Activated naive CD8-positive, alpha-beta T cell treated with anti-CD3 and anti-CD28 coated beads, Interleukin-2, amount 50 U/mL, for 24 hours (primary cell): ENCODE results near the gene TYMS.

Source experiments
- ATAC-seq: fragments of 150-1000 bp; cut with Tn5 transposase; one replicate; pipeline ENCODE4 v1.10.0; 2021
- DNase-seq: peaks from one replicate; pipeline ENCODE4 v3.0.0; 2021
- H3K27ac Mint-ChIP-seq: one replicate; pipeline ENCODE4 v1.8.0; 2021; ENCODE audit warnings: mild to moderate bottlenecking, mixed read lengths
- H3K27me3 Mint-ChIP-seq: one replicate; pipeline ENCODE4 v1.8.0; 2021; ENCODE audit warnings: mixed read lengths
- H3K36me3 Mint-ChIP-seq: one replicate; pipeline ENCODE4 v1.8.0; 2021; ENCODE audit warnings: low read depth, mixed read lengths
- H3K4me1 Mint-ChIP-seq: one replicate; pipeline ENCODE4 v1.8.0; 2021; ENCODE audit warnings: mixed read lengths
- H3K4me3 Mint-ChIP-seq: one replicate; pipeline ENCODE4 v1.8.0; 2021; ENCODE audit warnings: mild to moderate bottlenecking, moderate library complexity, mixed read lengths
- H3K9me3 Mint-ChIP-seq: one replicate; pipeline ENCODE4 v1.8.0; 2021; ENCODE audit warnings: mixed read lengths

TYMS gene

DNA sequence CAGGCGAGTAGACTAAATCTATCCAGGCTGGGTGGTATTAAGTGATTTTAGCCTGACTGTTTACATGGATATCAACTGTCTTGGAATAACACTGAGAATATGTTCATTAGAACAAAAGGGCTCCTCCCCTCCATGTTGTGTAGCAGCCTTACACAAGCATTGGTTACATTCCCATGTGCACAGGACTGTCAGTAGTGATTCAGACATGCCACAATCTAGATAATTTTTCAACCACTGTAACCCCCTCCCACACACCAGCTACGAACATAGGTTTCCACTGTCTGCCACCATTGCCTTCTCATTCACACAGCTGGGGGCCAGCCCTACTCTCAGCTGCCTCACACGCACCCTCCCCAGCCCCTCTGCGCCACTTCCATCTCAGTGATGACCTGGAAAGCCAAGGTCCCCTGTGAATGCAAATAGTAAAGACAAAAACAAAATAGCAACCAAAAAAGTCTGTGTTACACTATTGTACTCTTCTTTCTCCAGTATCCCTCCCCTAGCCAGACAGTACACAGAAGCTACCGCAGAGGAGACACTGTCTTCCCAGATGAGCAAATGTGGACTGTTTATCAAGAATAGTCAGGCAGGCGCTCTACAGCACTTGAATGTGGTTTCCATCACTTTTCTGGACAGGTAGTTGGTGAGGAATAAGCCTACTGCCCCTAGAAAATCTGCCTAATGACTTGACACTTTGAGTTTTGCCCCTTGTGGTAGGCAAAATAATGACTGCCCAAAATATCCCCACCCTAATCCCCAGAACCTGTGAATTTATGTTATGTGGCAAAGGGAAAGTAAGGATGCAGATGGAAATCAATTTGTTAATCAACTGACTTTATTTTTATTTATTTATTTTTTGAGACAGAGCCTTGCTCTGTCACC is 27.9 kb upstream of the TYMS start:
- H3K4me3 Mint-ChIP-seq: no peak overlapping the region
- H3K27me3 Mint-ChIP-seq: peaks cover 10% of the 10 kb centered on the region
- no peaks in the 10 kb centered on the region for H3K36me3 Mint-ChIP-seq
- no peaks in the 10 kb centered on the region for H3K9me3 Mint-ChIP-seq
- ATAC-seq (peak; percentile 94), DNase-seq (peak; percentile 25)
- peaks cover 8% of the 10 kb centered on the region for H3K4me1 Mint-ChIP-seq
- no peak overlapping the region for H3K27ac Mint-ChIP-seq

DNA sequence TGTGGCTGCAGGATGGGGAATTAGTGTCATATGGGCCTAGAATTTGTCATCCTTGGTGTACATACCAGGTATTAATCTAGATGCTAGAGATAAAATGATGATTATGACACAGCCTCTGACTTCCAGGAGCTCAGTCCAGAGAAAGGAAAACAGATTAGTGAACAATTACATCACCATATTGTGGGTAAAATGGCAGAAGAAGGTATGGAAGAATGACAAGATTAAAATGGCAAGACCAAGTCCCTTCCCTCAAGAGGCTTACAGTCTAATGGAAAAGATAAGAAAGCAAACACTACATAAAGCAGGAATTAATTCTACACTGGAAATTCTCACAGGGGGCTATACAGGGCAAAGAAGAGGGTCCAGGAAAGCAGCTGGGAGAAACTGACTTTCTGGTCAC is 25.9 kb upstream of the TYMS start:
- Mint-ChIP-seq H3K27me3 (peaks cover 8% of the 10 kb centered on the region), H3K9me3 (no peaks in the 10 kb centered on the region), H3K4me3 (no peak overlapping the region), H3K4me1 (peaks cover 8% of the 10 kb centered on the region), H3K36me3 (no peaks in the 10 kb centered on the region), H3K27ac (no peak overlapping the region)
- ATAC-seq (no peak), DNase-seq (no peak)

DNA sequence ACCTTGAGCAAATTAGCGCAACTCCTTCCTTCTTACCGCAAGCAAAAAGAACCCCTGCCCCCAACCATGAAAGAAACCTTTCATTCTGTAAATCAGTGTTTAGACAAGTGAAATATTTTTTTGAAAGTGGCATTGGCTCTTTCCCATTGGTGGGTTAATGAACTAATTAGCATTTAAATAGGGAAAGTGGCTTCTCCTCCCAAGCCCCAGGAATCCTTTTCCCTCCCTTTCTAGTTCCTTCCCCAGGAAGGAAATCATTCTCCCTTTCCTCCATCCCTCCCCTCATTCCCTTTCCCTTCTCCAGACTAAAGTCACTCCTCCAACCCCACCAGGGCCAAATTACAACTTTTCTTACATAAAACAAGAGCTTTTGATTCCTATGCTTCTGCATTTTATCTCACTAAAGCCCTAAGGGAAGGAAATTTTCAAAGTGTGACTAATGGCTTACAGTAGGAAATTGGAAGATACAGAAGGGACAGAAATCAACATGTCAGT is 22.9 kb upstream of the TYMS start:
- peaks cover 3% of the 10 kb centered on the region for H3K4me1 Mint-ChIP-seq
- peaks cover 5% of the 10 kb centered on the region for H3K27me3 Mint-ChIP-seq
- no peak overlapping the region for H3K4me3 Mint-ChIP-seq
- no peak overlapping the region for H3K27ac Mint-ChIP-seq
- ATAC-seq: no peak
- no peak for DNase-seq
- no peaks in the 10 kb centered on the region for H3K36me3 Mint-ChIP-seq
- H3K9me3 Mint-ChIP-seq: no peaks in the 10 kb centered on the region

DNA sequence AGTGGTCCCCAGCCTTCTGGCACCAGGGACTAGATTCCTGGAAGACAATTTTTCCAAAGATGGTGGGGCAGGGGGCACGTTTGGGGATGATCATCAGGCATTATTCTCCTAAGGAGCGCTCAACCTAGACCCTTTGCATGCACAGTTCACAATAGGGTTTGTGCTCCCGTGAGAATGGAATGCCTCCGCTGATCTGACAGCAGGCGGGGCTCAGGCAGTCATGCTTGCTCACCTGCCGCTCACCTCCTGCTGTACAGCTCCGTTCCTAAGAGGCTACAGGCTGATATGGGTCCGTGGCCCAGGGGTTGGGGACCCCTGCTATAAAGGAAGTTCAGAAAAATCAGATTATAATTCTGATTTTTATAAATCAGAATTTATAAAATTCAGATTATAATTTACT is 22.3 kb upstream of the TYMS start:
- Mint-ChIP-seq H3K27ac (no peak overlapping the region), H3K36me3 (no peaks in the 10 kb centered on the region), H3K9me3 (no peaks in the 10 kb centered on the region), H3K27me3 (peaks cover 5% of the 10 kb centered on the region), H3K4me3 (no peak overlapping the region), H3K4me1 (no peaks in the 10 kb centered on the region)
- ATAC-seq (no peak), DNase-seq (no peak)

DNA sequence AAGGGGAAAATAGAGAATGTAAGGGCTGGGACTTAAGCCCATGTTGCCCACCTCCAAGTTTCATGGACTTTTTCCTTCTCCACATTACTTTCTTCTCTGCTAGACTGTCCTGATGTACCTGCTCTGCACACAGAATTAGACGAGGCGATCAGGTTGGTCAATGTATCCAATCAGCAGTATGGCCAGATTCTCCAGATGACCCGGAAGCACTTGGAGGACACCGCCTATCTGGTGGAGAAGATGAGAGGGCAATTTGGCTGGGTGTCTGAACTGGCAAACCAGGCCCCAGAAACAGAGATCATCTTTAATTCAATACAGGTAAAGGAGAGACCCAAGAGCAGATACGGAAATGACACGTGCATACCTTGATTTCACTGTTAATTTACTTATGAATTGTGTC is 16.2 kb upstream of the TYMS start:
- H3K4me3 Mint-ChIP-seq: no peak overlapping the region

DNA sequence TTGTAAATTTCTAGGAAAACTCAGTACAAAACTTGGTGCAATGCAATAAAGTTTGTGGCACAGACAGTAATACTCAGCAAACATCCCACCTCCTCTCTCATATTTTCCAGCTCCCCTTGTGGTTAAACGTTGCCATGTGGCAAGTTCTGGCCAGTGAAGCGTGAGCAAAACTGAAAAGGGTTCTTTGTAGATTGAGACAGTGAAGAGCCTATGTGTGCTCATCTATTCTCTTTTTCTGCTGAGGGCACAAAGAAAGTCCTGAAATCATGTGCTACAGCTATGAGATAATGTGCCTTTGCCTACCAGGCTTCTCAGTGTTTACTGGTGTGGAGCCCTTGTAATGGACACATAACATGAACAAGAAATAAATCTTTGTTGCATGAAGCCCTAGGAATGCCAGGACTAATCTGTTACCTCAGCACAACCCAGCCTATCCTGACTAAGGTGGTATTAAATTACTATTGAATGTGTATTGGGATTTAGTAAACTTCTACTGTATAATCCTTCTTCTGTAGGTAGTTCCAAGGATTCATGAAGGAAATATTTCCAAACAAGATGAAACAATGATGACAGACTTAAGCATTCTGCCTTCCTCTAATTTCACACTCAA is 13.0 kb upstream of the TYMS start:
- peaks cover 11% of the 10 kb centered on the region for H3K4me1 Mint-ChIP-seq
- no peak overlapping the region for H3K4me3 Mint-ChIP-seq
- H3K27ac Mint-ChIP-seq: peak overlapping the region; percentile 71
- H3K36me3 Mint-ChIP-seq: no peaks in the 10 kb centered on the region
- ATAC-seq (peak; percentile 93), DNase-seq (peak; percentile 22)
- no peaks in the 10 kb centered on the region for H3K9me3 Mint-ChIP-seq
- peaks cover 14% of the 10 kb centered on the region for H3K27me3 Mint-ChIP-seq

More for the DNA sequence above, 16.2 kb upstream of the TYMS start:
- Mint-ChIP-seq H3K9me3 (no peaks in the 10 kb centered on the region), H3K36me3 (no peaks in the 10 kb centered on the region), H3K27me3 (peaks cover 13% of the 10 kb centered on the region), H3K4me1 (peaks cover 11% of the 10 kb centered on the region), H3K27ac (no peak overlapping the region)
- ATAC-seq (no peak), DNase-seq (no peak)

DNA sequence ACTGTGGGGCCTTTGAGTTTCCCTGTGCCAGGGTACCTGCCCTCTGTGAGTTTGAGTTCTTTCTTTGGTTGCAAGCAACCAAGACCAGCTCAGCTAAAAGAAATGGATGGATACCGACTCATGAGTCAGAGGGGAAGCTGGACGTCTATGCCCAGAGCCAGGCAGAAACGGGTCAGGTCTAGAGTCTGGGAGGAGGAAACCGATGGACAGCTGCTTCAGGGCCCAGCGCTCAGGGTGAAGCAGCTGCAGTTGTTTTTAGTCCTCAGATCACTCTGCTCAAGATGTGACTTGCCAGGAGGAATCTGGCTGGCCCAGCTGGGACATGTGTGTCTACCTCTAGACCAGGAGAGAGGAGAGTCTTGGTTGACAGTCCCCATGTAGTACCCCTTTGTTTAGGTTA is 10.1 kb upstream of the TYMS start:
- H3K27me3 Mint-ChIP-seq: peaks cover 17% of the 10 kb centered on the region
- ATAC-seq: peak; percentile 18
- no peaks in the 10 kb centered on the region for H3K36me3 Mint-ChIP-seq
- H3K27ac Mint-ChIP-seq: no peak overlapping the region
- no peak for DNase-seq
- no peak overlapping the region for H3K4me3 Mint-ChIP-seq
- H3K4me1 Mint-ChIP-seq: peaks cover 18% of the 10 kb centered on the region
- H3K9me3 Mint-ChIP-seq: no peaks in the 10 kb centered on the region

DNA sequence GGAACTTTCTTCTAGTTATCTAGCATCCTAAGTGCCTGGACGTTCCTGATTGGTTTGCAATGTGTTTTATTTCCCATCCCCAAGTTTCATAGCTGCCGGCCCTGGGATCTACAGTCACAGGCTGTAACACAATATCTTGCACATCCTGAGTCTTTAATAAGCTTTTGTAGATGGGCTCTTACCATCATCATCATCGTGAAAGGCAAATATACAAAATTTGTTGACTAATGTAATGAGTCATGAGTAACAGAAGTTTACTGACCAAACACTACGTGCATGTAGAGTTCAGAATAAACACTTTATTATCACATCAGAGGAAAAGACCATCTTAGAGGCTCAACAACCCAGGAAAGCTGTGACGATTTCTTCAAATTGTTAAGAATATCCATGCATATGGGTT is 8.1 kb upstream of the TYMS start:
- no peak for ATAC-seq
- DNase-seq: no peak
- H3K27ac Mint-ChIP-seq: no peak overlapping the region
- H3K36me3 Mint-ChIP-seq: no peaks in the 10 kb centered on the region
- no peak overlapping the region for H3K4me3 Mint-ChIP-seq
- no peaks in the 10 kb centered on the region for H3K9me3 Mint-ChIP-seq
- peaks cover 12% of the 10 kb centered on the region for H3K4me1 Mint-ChIP-seq
- H3K27me3 Mint-ChIP-seq: peaks cover 16% of the 10 kb centered on the region

DNA sequence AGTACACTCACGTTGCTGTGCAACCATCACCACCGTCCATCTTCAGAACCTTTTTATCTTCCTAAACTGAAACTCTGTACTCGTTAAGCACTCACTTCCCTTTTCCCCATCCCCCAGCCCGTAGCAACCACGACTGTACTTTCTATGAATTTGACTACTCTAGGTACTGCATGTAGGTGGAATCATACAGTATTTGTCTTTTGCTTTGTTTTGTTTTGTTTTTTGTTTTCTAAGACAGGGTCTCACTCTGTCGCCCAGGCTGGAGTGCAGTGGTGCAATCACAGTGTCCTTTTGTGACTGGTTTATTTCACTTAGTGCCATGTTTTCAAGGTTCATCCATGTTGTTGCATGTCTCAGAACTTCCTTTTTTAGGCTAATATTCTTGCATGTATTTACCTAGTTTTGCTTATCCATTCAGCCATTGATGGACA is 7.0 kb upstream of the TYMS start:
- Mint-ChIP-seq H3K4me1 (peaks cover 7% of the 10 kb centered on the region), H3K9me3 (no peaks in the 10 kb centered on the region), H3K4me3 (no peak overlapping the region), H3K36me3 (peaks cover under 1% of the 10 kb centered on the region), H3K27ac (no peak overlapping the region), H3K27me3 (peaks cover 23% of the 10 kb centered on the region)
- peak; percentile 18 for DNase-seq
- ATAC-seq: peak; percentile 36

DNA sequence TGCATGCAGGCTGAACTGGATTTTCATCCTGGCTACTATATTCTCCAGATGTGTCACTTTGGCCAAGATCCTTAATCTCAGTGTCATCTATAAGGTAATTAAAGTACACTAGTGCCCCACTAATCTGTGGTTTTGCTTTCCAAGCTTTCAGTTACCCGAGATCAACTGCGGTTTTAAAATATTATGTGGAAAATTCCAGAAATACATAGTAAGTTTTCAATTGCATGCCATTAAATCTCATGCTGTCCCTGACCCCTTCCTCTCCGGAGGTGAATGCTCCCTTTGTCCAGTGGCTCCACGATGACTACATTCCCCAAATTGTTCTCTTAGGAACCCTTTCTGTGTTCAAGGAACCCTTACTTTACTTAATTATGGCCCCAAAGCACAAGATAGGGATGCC is 5.3 kb upstream of the TYMS start:
- ATAC-seq: no peak
- H3K9me3 Mint-ChIP-seq: no peaks in the 10 kb centered on the region

DNA sequence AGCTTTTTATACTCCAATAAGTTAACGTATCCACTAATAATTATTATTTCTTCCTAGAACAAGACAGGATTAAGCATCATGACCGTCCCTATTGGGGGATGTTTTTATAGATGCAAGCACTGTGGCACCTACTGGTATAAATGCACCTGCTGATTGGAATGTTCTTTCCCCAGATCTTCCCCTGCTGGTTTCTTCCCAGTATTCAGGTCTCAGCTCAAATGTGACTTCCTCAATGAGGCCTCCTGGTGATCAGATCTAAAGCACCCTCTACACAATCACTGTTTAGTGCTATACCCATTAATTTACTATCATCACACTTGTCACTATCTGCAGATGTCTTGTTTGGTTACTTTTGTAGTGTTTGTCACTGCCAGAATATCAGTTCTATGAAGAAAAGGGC is 3.9 kb upstream of the TYMS start:
- peaks cover 13% of the 10 kb centered on the region for H3K4me1 Mint-ChIP-seq

More for the DNA sequence above, 5.3 kb upstream of the TYMS start:
- no peak for DNase-seq
- Mint-ChIP-seq H3K4me1 (peaks cover 10% of the 10 kb centered on the region), H3K36me3 (peaks cover 3% of the 10 kb centered on the region), H3K27me3 (peaks cover 32% of the 10 kb centered on the region), H3K27ac (no peak overlapping the region), H3K4me3 (no peak overlapping the region)

DNA sequence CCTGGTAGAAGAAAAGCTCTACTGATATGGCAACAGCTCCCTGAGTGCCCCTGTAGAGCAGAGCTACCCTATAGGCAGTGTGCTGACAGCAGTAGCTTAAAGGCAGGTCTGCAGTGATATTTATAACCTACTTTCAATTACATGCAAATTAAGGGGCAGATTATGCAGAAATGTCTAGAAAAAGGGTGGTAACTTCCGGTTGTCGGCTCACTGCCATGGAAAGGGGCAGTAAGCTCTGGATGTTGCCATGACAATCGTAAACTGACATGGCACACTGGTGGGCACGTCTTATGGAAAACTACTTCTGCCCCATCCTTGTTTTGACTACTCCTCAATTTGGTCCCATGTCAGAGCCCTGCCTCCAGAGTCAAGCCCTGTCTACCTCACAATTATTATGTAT is 2.9 kb upstream of the TYMS start:
- peaks cover 32% of the 10 kb centered on the region for H3K27me3 Mint-ChIP-seq
- DNase-seq: no peak
- no peak overlapping the region for H3K4me3 Mint-ChIP-seq
- peaks cover 23% of the 10 kb centered on the region for H3K4me1 Mint-ChIP-seq
- H3K36me3 Mint-ChIP-seq: peaks cover 17% of the 10 kb centered on the region
- ATAC-seq: no peak
- H3K9me3 Mint-ChIP-seq: no peaks in the 10 kb centered on the region
- no peak overlapping the region for H3K27ac Mint-ChIP-seq

More for the DNA sequence above, 3.9 kb upstream of the TYMS start:
- Mint-ChIP-seq H3K4me3 (no peak overlapping the region), H3K27ac (no peak overlapping the region), H3K36me3 (peaks cover 6% of the 10 kb centered on the region), H3K9me3 (no peaks in the 10 kb centered on the region), H3K27me3 (peaks cover 32% of the 10 kb centered on the region)
- DNase-seq (no peak), ATAC-seq (no peak)

DNA sequence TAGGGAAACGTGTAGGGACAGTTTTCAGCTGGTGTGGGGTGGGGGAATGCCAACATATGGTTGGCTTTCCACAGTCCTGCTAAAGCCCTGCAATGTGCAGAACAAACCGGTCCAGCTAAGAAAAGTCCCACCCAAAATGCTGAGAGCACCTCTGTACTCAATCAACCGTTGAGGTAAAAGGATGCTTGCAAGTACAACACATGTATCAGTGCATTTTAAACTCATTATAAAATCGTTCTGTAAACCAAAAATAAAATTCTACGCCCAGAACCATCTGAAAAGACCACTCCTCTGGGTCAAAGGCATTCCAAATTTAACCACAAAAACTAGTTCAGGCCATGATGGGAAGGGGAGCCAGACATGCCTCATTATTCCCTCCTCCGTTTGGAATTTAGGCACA is 2.0 kb upstream of the TYMS start:
- DNase-seq (no peak), ATAC-seq (no peak)
- Mint-ChIP-seq H3K4me3 (peak overlapping the region; percentile 57), H3K27ac (no peak overlapping the region), H3K27me3 (peaks cover 29% of the 10 kb centered on the region), H3K9me3 (no peaks in the 10 kb centered on the region), H3K36me3 (peaks cover 25% of the 10 kb centered on the region), H3K4me1 (peaks cover 24% of the 10 kb centered on the region)

DNA sequence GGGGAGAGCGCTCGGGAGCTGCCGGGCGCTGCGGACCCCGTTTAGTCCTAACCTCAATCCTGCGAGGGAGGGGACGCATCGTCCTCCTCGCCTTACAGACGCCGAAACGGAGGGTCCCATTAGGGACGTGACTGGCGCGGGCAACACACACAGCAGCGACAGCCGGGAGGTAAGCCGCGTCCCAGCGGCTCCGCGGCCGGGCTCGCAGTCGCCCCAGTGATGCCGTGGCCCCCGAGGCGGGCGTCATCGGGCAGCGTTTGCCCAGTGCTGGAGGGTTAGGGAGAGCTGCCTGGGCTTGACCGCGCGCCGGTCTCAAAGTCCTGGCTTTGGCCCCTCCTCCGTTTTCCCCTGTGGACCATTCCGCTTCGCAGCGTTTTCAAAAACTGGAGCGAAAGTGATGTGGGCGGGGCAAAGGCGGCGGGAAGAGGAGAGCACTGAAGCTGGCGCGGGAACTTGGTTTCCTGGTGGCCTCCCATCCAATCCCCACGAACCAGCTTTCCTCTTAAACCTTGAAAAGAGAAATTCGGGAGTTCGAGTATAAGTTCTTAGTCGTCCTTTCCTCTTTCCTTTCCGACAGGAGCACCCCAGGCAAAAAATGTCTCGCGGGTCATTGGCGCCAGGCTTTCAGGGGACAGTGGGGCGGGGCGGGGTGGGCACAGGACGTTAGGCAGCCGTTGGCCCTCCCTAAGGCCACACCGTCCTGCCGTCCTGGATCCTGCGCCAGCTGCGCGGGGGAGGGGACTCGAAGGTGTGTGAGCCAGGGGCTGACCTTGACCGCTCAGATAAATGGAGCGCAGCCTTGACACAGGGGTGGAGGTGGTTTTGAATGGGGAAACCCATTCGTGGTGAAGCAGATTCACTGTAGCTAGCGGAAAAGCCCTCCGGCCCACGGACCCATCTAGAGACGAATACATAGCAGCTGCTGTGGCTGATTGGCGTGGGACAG is 821 bp downstream of the TYMS start:
- ATAC-seq (peak; percentile 68), DNase-seq (peak; percentile 81)
- peaks cover 48% of the 10 kb centered on the region for H3K36me3 Mint-ChIP-seq
- H3K27me3 Mint-ChIP-seq: peaks cover 26% of the 10 kb centered on the region
- peak overlapping the region; percentile 96 for H3K4me3 Mint-ChIP-seq
- H3K9me3 Mint-ChIP-seq: peaks cover 12% of the 10 kb centered on the region
- H3K4me1 Mint-ChIP-seq: peaks cover 24% of the 10 kb centered on the region
- H3K27ac Mint-ChIP-seq: peak overlapping the region; percentile 91
